HG02623 (cell line): ENCODE measurements around the gene LTB4R2.
A peak's percentile ranks its signal among the peaks of the same experiment; 100 is the strongest.

ENCODE experiments used
- ATAC-seq: cut with Tn5 transposase; IDR thresholded peaks from one replicate; pipeline ENCODE4 v1.9.1; 2021; ENCODE audit warnings: moderate library complexity; ENCODE audit not compliant: unreplicated experiment

Gene LTB4R2

DNA sequence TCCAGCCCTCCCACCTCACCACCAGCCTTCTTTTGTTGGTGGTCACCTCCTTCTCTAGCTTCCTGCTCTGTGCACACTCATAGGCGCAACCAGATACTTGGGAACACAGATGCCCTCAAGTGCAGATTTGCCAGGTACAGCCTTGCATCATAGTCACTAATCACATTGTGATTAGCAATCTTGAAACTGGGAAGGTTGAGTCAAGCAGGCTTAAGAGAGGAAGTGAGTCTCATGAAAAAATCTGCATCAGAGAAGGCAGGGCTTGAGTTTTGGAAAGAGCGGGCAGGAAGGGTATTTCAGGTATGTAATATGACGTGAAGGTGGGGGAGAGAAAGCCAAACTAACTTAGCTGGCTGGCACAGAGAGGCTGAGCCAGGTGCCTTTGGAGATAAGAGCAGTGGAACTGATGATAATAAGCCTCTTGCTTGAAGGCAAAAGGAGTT is 35.8 kb upstream of the LTB4R2 start:
- ATAC-seq: peak; percentile 45

DNA sequence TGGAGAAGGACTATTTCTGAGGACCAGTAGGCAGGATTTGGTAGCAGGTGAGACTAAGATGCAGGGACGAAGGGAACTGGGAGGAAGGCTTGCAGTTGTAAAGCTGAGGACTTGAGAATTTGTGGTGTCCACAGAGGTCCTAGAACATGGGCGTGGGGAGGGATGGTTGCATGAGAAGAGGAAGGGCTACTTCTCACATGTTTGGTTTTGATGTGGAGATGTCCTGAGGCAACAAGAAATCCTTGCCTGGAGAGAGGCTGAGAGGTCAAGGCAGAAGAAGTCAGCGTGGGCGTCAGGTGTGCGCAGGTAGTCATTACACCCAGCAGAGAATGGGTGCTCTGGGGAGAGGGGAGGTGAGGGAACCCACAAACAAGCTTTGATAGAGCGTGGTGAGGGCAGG is 32.9 kb upstream of the LTB4R2 start:
- no peak for ATAC-seq

DNA sequence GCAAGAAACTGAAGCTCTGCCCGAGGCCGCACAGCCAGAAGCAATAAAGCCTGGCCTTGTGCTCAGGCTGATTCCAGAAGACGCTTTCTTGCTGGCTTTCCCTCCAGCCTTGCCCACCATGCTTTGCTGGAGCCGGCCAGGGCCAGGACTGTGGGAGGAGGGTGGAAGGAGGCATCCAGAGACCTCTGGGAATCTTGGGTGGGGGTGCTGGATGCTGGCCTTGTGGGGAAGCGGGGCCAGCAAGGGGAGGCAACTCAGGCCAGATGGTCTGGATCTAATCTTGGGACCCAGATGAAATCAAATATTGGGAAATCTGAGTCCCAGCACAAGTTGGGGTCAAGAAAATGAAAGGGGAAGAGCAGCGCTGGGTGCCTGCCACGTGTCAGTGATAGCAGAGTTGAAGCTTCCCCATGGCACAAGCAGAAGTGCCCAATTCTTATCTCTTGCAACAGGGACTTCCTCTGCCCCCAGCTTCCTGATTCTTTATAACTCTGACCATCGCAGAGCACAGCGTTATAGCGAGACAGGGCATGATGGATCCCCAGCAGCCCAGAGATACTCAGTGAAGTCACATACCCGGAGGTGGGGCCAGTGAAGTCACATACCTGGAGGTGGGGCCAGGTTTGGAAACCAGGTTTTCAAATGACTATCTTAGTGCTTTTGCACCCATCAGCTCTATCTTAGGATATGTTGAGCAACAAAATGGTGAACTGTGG is 32.2 kb upstream of the LTB4R2 start:
- no peak for ATAC-seq

DNA sequence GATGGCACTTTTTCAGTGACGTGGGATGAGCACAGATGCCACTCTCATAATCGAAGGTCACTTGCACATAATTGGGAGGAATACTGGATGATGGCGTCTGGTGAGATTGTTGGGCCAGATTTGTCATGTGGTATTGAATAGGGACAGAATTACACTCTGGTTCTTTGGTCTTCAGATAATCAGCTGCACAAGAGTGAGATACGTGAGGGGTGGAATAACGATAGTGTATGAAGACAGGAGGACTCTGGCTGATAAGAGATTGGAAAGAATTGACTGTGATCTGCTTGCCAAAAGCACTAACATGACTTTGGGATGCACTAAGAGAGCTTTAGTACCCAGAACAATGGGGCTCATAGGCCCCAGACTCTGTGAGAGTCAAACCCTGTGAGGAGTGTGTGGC is 31.5 kb upstream of the LTB4R2 start:
- ATAC-seq: no peak

DNA sequence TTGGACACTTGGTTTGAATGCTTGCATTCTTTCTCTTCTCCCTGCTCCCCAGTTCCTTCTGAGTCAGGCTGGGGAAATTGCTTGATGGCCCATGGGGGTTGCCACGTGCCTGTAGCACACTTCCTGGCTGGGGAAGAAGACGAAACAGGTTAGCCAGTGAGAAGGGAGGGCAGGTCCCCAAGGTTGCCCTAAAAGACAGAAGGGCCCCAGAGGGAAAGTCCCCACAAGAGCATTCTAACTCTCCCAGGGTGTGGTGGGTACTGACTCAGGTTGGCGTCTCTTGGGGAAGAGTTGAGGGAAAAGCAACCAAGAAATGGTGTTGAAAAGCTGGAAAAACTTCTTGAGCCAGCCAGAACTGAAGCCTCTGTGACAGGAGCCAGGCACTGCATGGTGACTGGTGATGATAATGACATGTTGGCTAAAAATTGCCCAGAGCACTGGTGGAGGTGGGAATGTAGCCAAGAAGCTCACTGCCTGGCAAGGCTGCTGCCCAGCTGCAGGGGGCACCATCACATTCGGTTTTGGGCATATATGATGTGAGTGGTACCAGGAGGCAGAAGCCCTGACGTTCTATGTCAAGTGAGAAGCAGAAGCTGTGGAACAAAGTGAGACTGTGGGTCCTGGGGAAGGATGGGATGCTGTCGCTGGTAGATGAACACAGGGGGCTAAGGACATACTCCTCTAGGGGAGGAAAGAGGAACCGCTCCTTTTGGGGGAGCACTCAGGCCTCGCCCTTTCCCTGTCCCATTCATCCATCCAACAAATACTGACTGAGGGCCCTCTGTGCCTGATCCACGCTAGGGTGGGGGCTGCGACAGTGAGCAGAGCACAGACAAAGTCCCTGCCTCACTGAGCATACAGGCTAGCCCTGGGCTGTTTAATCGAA is 30.4 kb upstream of the LTB4R2 start:
- peak; percentile 62 for ATAC-seq

DNA sequence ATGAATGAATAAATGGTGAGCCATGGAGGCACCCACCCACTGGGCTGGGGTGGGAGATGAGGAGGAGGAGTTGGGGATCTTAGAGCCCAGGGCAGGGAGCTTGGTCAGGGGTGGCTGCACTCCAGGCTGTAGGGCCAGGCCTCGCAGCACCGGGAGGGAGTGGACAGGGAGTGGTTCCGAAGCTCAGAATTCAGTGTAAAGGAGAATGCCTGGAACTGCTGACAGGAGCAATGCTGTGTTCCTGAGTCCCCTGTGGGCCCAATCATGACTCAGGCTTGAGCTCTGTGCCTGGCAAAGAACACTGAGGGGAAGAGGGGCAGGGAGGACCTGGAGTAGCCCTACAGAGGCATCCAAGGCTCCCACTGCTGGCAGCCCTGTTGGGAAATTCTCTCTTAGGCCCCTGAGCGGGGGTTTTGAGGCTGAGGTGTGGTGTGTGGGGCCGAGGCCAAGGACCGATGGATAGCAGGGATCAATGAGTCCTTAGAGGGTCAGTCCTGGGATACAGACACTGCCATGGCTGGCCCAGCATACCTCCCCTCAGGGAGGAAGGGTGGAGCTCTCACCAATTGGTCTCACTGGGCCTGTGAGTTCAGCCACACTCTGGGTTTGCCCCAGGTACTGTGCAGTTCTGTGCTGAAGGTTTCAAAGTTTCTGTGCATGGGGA is 29.0 kb upstream of the LTB4R2 start:
- ATAC-seq: no peak

DNA sequence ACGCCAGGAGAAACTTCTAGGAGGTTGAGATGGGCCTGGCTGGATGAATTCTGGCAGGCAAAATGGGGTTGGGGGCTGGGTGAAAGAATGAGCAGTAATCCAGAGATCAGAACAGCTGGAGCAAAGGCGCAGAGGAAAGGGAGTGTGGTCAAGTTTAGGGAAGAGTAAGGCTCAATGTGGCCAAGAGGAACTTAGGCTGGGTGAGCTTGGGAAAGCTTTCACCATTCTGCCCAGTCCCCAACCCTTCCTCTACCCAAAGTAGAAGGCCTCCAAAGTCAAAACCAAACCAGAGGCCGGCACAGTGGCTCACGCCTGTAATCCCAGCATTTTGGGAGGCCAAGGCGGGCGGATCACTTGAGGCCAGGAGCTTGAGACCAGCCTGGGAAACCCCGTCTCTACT is 28.3 kb upstream of the LTB4R2 start:
- no peak for ATAC-seq

DNA sequence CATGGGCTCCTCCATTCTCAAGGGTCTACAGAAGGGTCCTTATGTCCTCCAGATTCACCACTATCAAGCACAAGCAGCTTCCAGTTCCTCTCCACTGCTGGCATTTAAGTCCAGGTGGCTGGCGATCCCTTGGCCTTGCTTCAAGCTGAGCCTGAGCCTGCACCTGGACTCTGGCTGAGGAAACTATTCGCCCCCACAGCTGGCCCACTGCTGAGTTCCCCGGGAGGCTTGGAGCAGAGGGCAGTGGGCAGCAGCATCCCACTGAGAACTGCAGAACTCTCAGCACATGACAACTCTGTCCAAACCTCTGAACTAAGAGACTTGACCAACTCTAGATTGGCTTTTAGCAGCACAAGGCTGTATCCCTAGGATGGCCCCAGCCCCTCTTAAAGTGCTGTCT is 27.2 kb upstream of the LTB4R2 start:
- no peak for ATAC-seq

DNA sequence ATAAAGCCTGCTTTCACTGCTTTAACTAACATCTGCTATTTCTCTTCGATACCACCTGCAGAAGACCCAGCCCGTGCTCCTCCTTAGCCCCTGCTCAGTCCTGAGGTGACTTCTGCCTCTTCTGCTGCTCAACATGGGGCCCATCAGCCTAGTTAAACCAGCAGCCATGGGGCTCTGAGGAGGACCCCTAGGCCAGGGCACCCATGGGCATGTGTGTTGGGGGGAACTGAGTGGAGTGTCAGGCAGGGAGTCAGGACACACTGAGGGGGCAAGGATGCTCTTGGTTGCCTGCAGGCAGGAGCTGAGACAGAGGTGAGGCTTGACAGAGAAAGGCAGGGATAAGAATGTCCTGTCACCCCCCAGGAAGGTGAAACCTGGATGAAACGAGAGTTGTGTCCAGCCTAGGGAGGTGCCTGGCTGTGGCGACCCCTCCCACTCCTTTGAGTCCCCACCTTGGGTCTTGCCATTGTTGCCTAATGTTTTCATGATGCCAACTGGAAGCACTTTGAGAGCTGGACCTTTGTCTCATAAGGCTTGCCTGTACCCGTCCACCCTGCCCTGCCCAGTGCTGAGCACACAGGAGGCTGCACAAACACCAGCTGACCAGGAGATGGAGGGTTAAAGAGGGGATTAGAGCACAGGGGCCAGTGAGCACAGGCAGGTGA is 26.0 kb upstream of the LTB4R2 start:
- ATAC-seq: no peak

DNA sequence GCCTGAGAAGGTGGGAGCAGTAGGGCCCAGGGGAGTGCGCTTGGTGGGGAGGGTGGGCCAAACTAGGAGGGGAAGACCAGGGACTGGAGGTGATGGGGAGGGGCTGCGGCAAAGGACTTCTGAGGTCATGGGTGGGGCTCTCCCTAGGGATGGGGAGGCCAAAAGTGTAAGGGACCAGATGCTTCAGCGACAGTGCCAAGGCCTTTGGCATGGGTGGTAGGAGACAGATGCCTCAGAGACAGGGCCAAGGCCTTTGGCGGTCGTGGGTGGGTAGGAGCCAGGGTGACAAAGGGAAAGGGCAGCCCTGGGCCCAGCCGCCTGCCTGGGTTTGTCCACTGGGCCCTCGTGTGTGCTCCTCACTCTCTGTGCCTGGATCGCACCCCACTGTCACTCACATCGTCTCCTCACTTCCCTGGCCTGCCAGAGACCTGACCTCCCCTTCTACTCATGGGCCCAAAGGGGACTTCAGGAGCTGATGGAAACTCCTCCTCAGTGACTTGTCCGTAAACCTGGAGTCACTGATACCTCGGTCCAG is 25.4 kb upstream of the LTB4R2 start:
- ATAC-seq: no peak

DNA sequence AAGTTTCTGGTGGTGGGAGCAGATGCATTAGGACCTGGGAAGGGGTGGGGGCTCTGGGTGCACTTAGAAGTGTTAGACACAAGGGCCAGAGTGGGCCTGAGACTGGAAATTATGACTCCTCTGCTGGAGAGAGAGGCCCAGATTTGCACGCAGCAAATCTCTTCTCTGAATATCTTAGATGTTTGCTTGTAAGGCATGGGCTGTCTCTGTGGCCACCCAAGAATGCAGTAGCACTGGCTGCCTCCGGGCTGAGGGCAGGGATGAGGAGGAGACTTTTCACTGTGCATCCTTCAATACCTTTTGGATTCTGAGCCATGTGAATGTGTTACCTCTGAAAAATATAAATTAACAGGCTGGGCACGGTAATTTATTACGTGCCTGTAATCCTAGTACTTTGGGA is 24.6 kb upstream of the LTB4R2 start:
- no peak for ATAC-seq

DNA sequence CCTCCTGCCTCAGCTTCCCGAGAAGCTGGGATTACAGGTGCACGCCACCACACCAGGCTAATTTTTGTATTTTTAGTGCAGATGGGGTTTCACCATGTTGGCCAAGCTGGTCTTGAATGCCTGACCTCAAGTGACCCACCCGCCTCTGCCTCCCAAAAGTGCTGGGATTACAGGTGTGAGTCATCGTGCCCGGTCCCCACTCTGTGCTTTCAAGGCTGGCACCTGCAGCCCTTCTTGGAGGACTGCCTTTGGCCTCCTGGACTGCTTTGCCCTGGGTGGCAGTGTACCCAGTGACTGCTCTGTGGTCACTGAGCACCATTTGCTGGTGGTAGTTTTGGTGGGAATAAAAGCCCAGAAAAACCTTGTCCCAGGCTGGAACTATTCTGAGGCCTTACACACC is 22.9 kb upstream of the LTB4R2 start:
- no peak for ATAC-seq

DNA sequence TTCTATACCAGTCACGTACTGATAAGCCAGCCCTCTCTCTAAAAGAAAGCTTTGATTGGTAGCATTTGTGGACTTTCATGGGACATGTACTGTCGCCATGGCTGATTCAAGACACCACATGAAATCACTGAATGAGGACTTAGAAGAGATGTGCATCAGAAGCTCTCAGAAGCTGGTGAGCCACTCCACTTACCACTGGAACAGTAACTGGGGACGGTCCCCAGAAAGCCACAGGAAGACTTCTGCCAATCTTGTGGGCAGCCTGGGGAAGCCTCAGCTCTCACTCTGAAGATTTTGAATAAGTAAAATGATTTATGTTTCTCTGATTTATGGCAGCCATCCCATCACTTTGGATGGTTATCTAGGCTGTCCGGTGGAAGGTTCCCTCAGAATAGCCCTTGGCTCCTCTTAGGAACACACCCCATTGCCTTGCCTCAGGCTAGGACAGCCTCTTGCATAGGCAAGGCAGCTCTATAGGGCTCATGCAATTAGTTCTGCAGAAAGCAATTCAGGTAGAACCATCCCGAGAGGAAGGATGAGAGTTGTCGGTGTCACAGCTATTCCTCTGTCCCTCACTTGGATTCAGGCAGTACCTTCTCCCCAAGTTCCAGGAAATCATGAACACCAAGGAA is 20.2 kb upstream of the LTB4R2 start:
- no peak for ATAC-seq

DNA sequence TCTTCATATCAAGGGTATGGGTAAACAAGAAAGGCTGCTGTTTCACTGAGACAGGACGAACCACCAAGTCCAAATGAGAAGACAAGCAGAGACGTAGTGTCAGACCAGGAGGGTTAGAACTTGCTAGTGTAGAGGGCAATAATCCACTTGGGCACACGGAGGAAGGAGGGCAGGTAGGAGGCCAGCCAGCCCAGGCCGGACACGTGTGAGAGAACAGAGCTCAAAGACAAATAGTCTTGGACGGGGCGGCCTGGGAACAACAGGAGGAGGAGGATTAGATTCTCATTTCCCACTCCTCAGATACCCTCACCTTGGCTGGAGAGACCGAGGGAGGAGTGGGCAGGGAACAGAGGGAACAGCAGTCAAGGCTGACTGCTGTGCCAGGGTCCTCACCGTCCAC is 19.2 kb upstream of the LTB4R2 start:
- ATAC-seq: no peak

DNA sequence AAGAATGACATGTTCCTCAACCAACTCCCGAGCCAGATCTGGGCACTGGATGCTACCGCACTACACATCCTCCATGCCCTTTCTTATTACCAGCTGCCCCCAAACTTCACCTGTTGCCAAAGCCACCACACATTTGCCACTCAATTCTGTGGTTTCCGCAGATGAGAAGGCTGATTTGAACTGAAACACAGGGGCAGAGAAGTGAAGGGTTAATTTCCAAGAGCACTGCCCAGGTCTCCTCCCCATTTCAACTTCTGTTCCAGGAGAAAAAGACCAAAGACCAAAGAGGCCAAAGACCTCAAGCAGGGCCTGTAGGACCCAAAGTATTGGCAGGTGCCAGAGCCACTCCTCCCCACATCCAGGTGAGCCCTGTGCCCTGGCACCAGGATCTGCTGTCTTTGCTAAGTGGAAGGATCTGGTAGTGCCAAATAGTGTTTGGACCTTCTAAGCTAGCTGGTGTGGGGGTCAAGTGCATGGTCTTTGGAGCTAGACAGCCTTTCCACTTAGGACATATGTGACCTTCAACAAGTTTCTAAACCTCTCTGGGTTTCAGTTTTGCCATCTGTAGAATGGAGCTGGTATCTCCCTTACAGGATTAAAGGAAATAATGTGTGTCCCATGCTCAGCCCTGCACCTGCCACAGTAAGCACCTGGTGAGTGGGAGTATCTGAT is 18.4 kb upstream of the LTB4R2 start:
- no peak for ATAC-seq

DNA sequence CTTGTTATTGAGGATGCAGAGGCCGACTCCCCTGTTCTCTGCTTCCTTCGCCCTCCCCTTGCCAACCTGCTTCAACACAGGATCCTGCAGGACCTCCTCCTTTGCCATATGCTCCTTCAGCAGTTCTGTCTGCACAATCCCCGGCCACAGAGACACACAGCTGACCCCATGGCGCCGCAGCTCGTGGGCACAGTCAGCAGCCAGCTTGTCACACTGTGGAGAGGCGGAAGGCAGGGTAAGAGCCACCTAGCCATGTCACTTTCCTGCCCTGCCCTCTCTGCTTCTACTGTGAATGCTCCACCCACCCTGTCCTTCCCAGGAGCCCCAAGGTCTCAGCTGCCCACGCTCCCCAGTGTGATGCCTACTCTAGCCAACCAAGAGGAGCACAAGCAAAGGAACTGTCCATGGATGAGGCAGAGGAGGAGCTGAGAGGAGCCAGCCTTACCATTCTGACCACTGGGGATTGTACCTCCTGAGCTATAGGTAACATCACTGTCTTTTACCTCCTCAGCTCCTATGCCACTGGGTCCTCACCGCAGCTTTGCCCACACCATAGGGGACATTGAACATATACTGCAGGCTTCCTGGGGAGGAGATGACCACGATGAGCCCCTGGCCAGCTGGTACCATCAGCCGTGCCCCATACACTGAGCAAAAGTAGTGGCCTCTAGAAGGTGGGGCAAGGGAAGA is 17.7 kb upstream of the LTB4R2 start:
- ATAC-seq: no peak

DNA sequence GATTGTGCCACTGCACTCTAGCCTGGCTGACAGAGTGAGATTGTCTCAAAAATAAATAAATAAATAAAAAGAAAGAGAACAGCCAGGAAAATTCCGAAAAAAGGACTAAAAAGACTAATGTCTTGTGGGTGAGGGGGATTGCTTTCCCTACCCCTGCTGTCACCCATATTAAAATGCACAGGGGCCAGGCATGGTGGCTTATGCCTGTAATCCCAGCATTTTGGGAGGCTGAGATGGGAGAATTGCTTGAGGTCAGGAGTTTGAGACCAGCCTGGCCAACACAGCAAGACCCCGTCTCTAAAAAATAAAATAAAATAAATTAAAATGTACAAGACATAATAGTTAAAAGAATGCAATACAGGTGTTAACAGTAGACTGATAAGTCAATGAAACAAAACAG is 16.4 kb upstream of the LTB4R2 start:
- ATAC-seq: no peak

DNA sequence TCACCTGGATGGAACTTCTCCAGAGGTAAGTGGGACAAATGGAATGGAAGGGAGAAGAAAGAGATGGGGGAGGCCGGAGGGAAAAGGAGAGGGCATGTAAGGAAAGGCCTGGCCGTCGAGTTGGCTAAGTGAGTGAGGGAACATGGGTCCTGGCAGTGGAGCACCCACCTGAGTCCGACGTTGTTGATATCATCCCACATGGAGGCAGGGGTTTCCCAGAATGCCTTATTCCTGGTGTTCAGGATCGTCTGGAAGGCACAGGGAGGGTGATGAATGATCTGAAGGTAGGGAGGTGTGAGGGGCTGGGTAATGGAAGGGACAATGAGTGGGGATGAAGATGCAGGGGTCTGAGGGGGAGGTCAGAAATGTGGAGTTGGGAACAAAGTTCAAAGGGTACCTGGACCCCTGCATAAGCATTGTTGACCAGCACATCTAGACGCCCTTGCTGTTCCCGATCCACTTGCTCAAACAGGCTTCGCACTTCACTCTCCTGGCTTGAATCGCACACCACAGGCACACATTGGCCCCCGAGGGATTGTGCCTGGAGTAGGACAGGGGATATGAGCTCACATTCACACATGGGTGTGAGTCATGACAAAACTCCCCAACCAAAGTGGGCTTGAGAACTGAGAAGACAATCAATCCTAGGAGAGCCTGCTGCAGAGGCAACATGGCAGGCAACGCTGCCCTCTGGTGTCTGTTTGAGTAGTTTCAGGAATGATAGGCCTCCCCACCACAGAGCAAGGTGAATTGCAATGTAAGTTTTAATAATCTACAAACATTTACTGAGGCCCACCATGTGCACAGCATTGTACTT is 13.4 kb upstream of the LTB4R2 start:
- peak; percentile 43 for ATAC-seq
